Measurements from ENCODE around the gene TLK2.

TLK2 gene

GRCh38 chr17:62629556-62630364 is 151.1 kb downstream of the TLK2 start:
- no peak for DNase-seq (ENCODE audit: low read depth)

- no peak for DNase-seq (ENCODE audit: low read depth)
Observed at GRCh38 chr17:62630365-62631085, 151.9 kb downstream of the TLK2 start.

GRCh38 chr17:62631086-62631935 is 152.7 kb downstream of the TLK2 start:
- DNase-seq (ENCODE audit: low read depth) = no peak

GRCh38 chr17:62631936-62632924 is 153.6 kb downstream of the TLK2 start:
- DNase-seq (ENCODE audit: low read depth) = no peak

- no peak for DNase-seq (ENCODE audit: low read depth)
Observed at GRCh38 chr17:62637809-62638208, 159.2 kb downstream of the TLK2 start.

GRCh38 chr17:62641153-62641552 is 162.5 kb downstream of the TLK2 start:
- no peak for DNase-seq (ENCODE audit: low read depth)

GRCh38 chr17:62641951-62642350 is 163.3 kb downstream of the TLK2 start:
- DNase-seq (ENCODE audit: low read depth) = no peak

GRCh38 chr17:62643496-62643895 is 164.9 kb downstream of the TLK2 start:
- no peak for DNase-seq (ENCODE audit: low read depth)

- DNase-seq (ENCODE audit: low read depth) = no peak
Observed at GRCh38 chr17:62644487-62645173, 166.0 kb downstream of the TLK2 start.

GRCh38 chr17:62648251-62648955 is 169.8 kb downstream of the TLK2 start:
- no peak for DNase-seq (ENCODE audit: low read depth)

- no peak for DNase-seq (ENCODE audit: low read depth)
Observed at GRCh38 chr17:62648956-62649294, 170.3 kb downstream of the TLK2 start.

- DNase-seq (ENCODE audit: low read depth) = no peak
Observed at GRCh38 chr17:62649570-62649969, 170.9 kb downstream of the TLK2 start.

- no peak for DNase-seq (ENCODE audit: low read depth)
Observed at GRCh38 chr17:62650587-62650986, 172.0 kb downstream of the TLK2 start.

- peak; percentile 16 for DNase-seq (ENCODE audit: low read depth)
Observed at GRCh38 chr17:62652251-62653001, 173.8 kb downstream of the TLK2 start.

GRCh38 chr17:62653002-62653825 is 174.6 kb downstream of the TLK2 start:
- peak; percentile 42 for DNase-seq (ENCODE audit: low read depth)

GRCh38 chr17:62653826-62654761 is 175.5 kb downstream of the TLK2 start:
- DNase-seq (ENCODE audit: low read depth) = no peak

- DNase-seq (ENCODE audit: low read depth) = no peak
Observed at GRCh38 chr17:62655656-62656055, 177.0 kb downstream of the TLK2 start.

Data from activated T-cell treated with anti-CD3 and anti-CD28 coated beads for 1 hour (primary cell).